ENCODE results near the gene SERPIND1. TPM values are rescaled to one million over a fixed set of nuclear protein-coding genes. Genes with fewer than 3 reads are reported as not detected.

The SERPIND1 gene
- total RNA-seq: 0.29 and 0.71 TPM in 2 replicates

GRCh38 chr22:20773793-20774212 is at the start of gene SERPIND1:
TSS of gene SERPIND1 (plus strand) at chr22:20774113. CDS start at chr22:20779313, 5,200 bp downstream.

Other genes with a start within 250 kb of the SERPIND1 start
- gene PI4KA, start 84.7 kb downstream of the SERPIND1 start, total RNA-seq: 47.1 and 61.1 TPM in 2 replicates
- gene SNAP29, start 84.9 kb downstream of the SERPIND1 start, total RNA-seq: 13.8 and 15.3 TPM in 2 replicates
- gene CRKL, start 143.3 kb downstream of the SERPIND1 start, total RNA-seq: 32.6 TPM in 2 replicates
- gene AIFM3, start 193.1 kb downstream of the SERPIND1 start, total RNA-seq: 0.35 TPM in 1 of 2 replicates, not detected in the other
- gene LZTR1, start 208.2 kb downstream of the SERPIND1 start, total RNA-seq: 33.2 and 36.3 TPM in 2 replicates
- gene THAP7, start 228.0 kb downstream of the SERPIND1 start, total RNA-seq: 23.6 TPM in 2 replicates
- 1.2 TPM in 1 of 2 replicates, not detected in the other for gene P2RX6, start 241.1 kb downstream of the SERPIND1 start, total RNA-seq